ACC112 (cell line): Measurements from ENCODE around the gene MRPS22.

Experiments
- H2AFZ ChIP-seq: fragments of 200-600 bp; sonication (generic); one replicate; pipeline ENCODE4 v1.6.0; 2017; ENCODE audit warnings: antibody characterized with exemption, low read length; ENCODE audit not compliant: unreplicated experiment
- H3K27ac ChIP-seq: fragments of 200-600 bp; sonication (generic); 2 replicates; pipeline ENCODE4 v1.5.1; 2014; ENCODE audit warnings: low read depth, mild to moderate bottlenecking, antibody characterized with exemption, low read length, moderate library complexity
- H3K27me3 ChIP-seq: fragments of 200-600 bp; sonication (generic); 2 replicates; pipeline ENCODE4 v1.6.1; 2014; ENCODE audit warnings: mild to moderate bottlenecking, antibody characterized with exemption, low read length, moderate library complexity, mixed read lengths; ENCODE audit not compliant: insufficient read depth
- H3K36me3 ChIP-seq: fragments of 200-600 bp; sonication (generic); 2 replicates; pipeline ENCODE4 v1.6.1; 2016; ENCODE audit warnings: mild to moderate bottlenecking, antibody characterized with exemption, low read length, moderate library complexity, mixed read lengths; ENCODE audit not compliant: insufficient read depth
- H3K4me1 ChIP-seq: fragments of 200-600 bp; sonication (generic); one replicate; pipeline ENCODE4 v1.6.1; 2016; ENCODE audit warnings: low read length, mixed read lengths; ENCODE audit not compliant: insufficient read depth, unreplicated experiment, control insufficient read depth
- H3K4me3 ChIP-seq: fragments of 200-600 bp; sonication (generic); 2 replicates; pipeline ENCODE4 v1.5.1; 2014; ENCODE audit warnings: mild to moderate bottlenecking, low read depth, low read length
- H3K79me2 ChIP-seq: fragments of 200-600 bp; sonication (generic); one replicate; pipeline ENCODE4 v1.6.0; 2016; ENCODE audit warnings: low read length; ENCODE audit not compliant: control insufficient read depth, unreplicated experiment, insufficient read depth

MRPS22 gene

DNA sequence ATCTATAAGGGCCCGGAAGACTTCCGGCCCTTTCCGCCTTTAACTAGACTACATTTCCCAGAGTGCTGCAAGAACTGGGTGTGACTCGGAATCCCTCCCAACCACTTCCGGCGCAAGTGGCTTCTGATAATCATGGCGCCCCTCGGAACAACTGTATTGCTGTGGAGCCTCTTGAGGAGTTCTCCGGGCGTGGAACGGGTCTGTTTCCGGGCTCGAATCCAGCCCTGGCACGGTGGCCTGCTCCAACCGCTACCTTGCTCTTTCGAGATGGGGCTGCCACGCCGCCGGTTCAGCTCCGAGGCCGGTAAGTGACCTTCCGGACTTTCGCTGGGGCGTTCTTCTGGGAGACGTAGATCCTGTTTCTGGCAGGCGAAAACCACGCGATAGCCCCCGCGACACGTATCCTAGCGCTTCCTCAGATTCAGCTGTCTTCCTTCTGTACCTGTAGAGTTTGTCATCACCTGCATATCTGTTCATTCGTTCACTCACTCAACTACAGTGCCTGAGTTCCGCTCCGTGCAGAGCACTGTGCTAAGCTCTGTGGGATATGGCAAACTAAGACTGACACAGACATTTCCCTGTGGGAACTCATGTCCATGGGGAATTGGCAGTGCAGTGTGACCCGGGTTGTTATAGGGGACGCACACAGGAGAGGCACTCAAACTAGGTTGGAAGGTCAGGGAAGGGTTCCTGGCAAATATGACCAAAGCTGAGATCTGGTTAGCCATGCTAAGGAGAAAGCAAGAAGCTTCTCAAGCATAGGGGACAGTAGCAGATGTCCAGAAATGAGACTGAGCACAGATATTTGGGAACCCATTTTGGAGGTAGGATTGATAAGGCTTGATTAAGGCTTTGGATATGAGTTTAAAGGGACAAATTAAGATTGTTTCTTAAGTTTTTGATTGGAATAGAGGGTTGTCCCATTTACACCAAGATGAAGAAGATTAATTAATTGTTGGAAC, at the start of gene MRPS22:
Gene MRPS22 (plus strand): TSS at position 126 of the 962 bp plus-strand sequence. CDS start 7 bp downstream, at position 133.
- peaks cover 36% of the 10 kb centered on the region for H3K79me2 ChIP-seq
- H3K27me3 ChIP-seq = no peaks in the 10 kb centered on the region
- H2AFZ ChIP-seq = peak within 1 kb of the TSS; percentile 91
- peaks cover 22% of the 10 kb centered on the region for H3K36me3 ChIP-seq
- H3K4me1 ChIP-seq = peaks cover 11% of the 10 kb centered on the region
- H3K27ac ChIP-seq = peak within 1 kb of the TSS; percentile 59; the same call in 1 of the 2 replicates
- H3K4me3 ChIP-seq = peak within 1 kb of the TSS; percentile 86

DNA sequence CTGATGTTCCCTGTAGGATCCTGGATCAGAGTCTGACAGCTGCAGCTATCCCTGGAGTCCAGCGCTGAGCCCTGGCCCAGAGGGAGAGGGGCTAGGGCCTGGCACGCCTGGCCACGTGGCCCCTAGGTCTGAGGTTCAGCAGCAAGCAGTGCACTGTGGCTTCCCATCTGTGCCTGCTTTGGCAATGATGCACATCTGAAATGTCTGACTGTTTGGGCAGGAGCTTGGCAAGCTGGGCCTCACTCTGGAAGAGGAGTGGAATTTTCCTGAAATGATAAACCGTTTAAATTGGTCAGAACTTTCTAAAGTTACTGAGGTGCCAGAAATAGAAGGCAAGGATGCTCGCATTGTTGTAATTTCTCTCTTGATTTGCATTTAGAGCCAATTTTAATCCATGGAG, 48.8 kb upstream of the MRPS22 start:
- no peak overlapping the region for H2AFZ ChIP-seq
- H3K27me3 ChIP-seq = no peaks in the 10 kb centered on the region
- no peak overlapping the region for H3K27ac ChIP-seq
- H3K36me3 ChIP-seq = no peaks in the 10 kb centered on the region
- H3K4me1 ChIP-seq = peaks cover 21% of the 10 kb centered on the region
- no peaks in the 10 kb centered on the region for H3K79me2 ChIP-seq
- no peak overlapping the region for H3K4me3 ChIP-seq

- Histone ChIP-seq H3K4me3 (no peak overlapping the region), H3K4me1 (peaks cover 33% of the 10 kb centered on the region), H3K27me3 (no peaks in the 10 kb centered on the region), H3K36me3 (no peaks in the 10 kb centered on the region), H3K79me2 (no peaks in the 10 kb centered on the region), H2AFZ (no peak overlapping the region), H3K27ac (no peak overlapping the region)
These were observed 47.6 kb upstream of the MRPS22 start for GRCh38 chr3:139296141-139296718.

GRCh38 chr3:139297588-139298311, 46.1 kb upstream of the MRPS22 start:
- H3K27me3 ChIP-seq = no peaks in the 10 kb centered on the region
- no peak overlapping the region for H3K4me3 ChIP-seq
- H3K27ac ChIP-seq = no peak overlapping the region
- H2AFZ ChIP-seq = no peak overlapping the region
- peaks cover 46% of the 10 kb centered on the region for H3K4me1 ChIP-seq
- no peaks in the 10 kb centered on the region for H3K36me3 ChIP-seq
- H3K79me2 ChIP-seq = no peaks in the 10 kb centered on the region

GRCh38 chr3:139299261-139300132, 44.3 kb upstream of the MRPS22 start:
- no peak overlapping the region for H3K4me3 ChIP-seq
- H2AFZ ChIP-seq = no peak overlapping the region
- H3K27me3 ChIP-seq = no peaks in the 10 kb centered on the region
- peaks cover 59% of the 10 kb centered on the region for H3K4me1 ChIP-seq
- no peaks in the 10 kb centered on the region for H3K79me2 ChIP-seq
- no peaks in the 10 kb centered on the region for H3K36me3 ChIP-seq
- H3K27ac ChIP-seq = peak overlapping the region; percentile 98

- no peaks in the 10 kb centered on the region for H3K27me3 ChIP-seq
- H3K4me3 ChIP-seq = no peak overlapping the region
- H3K27ac ChIP-seq = peak overlapping the region; percentile 98
- peaks cover 60% of the 10 kb centered on the region for H3K4me1 ChIP-seq
- H3K36me3 ChIP-seq = no peaks in the 10 kb centered on the region
- H2AFZ ChIP-seq = no peak overlapping the region
- H3K79me2 ChIP-seq = no peaks in the 10 kb centered on the region
These were observed 43.4 kb upstream of the MRPS22 start for GRCh38 chr3:139300416-139300815.

GRCh38 chr3:139301183-139301582, 42.6 kb upstream of the MRPS22 start:
- H2AFZ ChIP-seq = no peak overlapping the region
- no peaks in the 10 kb centered on the region for H3K79me2 ChIP-seq
- H3K36me3 ChIP-seq = no peaks in the 10 kb centered on the region
- peaks cover 60% of the 10 kb centered on the region for H3K4me1 ChIP-seq
- no peak overlapping the region for H3K4me3 ChIP-seq
- no peaks in the 10 kb centered on the region for H3K27me3 ChIP-seq
- H3K27ac ChIP-seq = peak overlapping the region; percentile 98

DNA sequence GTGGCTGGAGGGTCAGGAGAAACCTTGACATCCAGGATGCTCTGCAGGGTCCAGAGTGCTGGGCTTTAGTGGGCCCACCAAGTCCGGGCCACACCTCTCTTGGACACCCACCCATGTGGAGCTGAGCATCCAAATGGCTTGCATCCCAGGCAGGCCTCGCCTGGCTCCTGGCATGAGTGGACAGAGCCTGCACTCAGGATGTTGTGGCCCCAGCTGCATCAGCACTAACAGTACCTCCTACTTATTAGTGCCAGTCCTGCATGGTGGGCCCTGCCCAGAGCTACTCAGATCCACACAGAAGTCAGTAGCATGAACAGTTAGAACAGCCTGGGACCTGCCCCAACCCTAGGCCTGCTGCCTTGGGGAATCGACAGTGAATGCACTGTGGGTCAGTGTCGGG, 42.2 kb upstream of the MRPS22 start:
- Histone ChIP-seq H2AFZ (no peak overlapping the region), H3K4me1 (peaks cover 60% of the 10 kb centered on the region), H3K27ac (peak overlapping the region; percentile 98), H3K4me3 (peak overlapping the region; percentile 0; the same call in 1 of the 2 replicates), H3K36me3 (no peaks in the 10 kb centered on the region), H3K27me3 (no peaks in the 10 kb centered on the region), H3K79me2 (no peaks in the 10 kb centered on the region)

DNA sequence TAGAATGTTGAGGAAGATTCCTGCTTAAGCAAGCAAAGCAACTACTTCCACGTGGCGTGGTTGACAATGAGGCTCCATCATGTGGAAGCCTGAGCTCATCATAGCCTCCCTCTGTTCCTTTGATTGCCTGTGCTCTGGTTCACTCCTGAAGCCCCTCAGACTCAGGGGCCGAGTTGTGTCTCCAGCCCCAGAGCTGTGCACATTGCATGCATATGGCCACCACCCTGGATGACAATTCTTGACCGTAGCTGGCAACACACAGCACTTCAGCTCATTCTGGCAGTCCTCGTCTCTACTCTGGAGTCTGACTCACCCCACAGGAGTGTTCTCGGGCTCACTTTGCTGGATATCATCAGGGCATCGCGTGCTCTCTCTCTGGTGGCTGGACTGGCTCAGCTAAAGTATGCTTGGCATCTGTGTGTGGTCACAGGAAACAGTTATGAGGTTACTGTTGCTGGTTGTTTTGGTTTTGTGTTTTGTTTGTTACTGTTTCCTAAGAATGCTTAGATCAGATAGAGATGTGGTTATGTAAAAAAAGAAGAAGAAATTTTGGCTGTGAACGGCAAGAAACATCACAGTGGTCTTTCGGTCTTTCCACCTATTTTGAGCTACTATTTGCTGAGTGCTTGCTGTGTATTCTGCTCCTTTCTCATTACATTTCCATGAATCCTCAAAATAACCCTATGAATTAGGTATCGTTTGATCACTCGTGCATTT, 41.6 kb upstream of the MRPS22 start:
- Histone ChIP-seq H2AFZ (peak overlapping the region; percentile 63), H3K4me3 (peak overlapping the region; percentile 45; the same call in 1 of the 2 replicates), H3K79me2 (no peaks in the 10 kb centered on the region), H3K27me3 (no peaks in the 10 kb centered on the region), H3K4me1 (peaks cover 60% of the 10 kb centered on the region), H3K36me3 (no peaks in the 10 kb centered on the region), H3K27ac (peak overlapping the region; percentile 98)
